G401.6 (cell line): ENCODE results near the gene ARPC2.
"Not testable (repeated sequence)": the region's sequence is repeated elsewhere in the genome, so short reads cannot be mapped to it uniquely, and the experiment has no call there.

Source experiments
- FAIRE-seq: peaks from 2 replicates; lab custom pipeline; 2012; peaks lifted over from hg19 to GRCh38; lab: Jason Lieb, UNC

The ARPC2 gene

GRCh38 chr2:218271487-218271797 is 54.5 kb downstream of the ARPC2 start:
- no peak for FAIRE-seq

- no peak for FAIRE-seq
Observed at GRCh38 chr2:218271865-218272530, 55.0 kb downstream of the ARPC2 start.

GRCh38 chr2:218272531-218273212 is 55.7 kb downstream of the ARPC2 start:
- FAIRE-seq: peak; percentile 76

GRCh38 chr2:218273214-218273907 is 56.4 kb downstream of the ARPC2 start:
- not testable (repeated sequence) for FAIRE-seq

- FAIRE-seq: no peak
Observed at GRCh38 chr2:218273908-218274249, 56.9 kb downstream of the ARPC2 start.

- FAIRE-seq: no peak
Observed at GRCh38 chr2:218274586-218274985, 57.6 kb downstream of the ARPC2 start.

GRCh38 chr2:218275371-218276072 is 58.5 kb downstream of the ARPC2 start:
- no peak for FAIRE-seq

- FAIRE-seq: no peak
Observed at GRCh38 chr2:218276986-218277755, 60.2 kb downstream of the ARPC2 start.

- FAIRE-seq: no peak
Observed at GRCh38 chr2:218277921-218278320, 60.9 kb downstream of the ARPC2 start.

DNA sequence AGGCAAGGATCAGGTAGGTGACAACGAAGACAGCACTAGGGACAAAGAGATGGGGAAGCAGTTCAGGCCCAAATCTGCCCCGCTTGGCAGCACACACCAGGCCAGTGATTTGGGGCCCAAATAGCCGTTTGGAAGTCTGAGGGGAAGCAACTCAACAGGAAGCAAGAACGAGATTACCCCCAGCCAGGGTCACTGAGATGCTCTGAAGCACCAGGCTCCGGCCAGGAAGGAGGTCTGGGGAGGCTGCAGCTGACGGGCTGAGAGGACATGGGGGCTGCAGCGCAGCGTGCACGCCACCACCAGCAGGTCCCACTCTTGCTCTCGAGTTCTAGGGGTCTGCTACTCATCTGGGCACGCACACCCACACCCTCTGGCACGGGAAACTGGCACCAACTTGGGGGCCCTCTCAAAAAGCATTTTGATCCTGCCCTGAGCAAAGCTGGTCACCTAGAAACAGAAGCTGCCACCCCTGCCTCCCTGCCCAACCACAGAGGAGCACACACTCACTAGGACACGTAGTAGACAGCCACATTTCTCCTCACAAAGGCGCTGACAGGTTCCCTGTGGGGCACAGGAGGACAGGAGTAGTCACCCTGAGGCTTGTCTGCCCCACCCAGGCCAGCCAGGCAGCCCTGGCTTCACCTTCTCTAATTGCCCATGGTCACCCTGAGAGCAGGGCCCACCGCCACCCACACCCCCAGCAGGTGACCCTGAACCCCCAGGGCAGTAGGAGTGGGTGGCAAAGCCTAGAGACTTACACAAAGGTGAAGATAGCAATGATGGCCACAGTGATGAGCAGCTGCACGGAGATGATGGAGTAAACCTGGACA is 61.8 kb downstream of the ARPC2 start:
- FAIRE-seq: no peak

DNA sequence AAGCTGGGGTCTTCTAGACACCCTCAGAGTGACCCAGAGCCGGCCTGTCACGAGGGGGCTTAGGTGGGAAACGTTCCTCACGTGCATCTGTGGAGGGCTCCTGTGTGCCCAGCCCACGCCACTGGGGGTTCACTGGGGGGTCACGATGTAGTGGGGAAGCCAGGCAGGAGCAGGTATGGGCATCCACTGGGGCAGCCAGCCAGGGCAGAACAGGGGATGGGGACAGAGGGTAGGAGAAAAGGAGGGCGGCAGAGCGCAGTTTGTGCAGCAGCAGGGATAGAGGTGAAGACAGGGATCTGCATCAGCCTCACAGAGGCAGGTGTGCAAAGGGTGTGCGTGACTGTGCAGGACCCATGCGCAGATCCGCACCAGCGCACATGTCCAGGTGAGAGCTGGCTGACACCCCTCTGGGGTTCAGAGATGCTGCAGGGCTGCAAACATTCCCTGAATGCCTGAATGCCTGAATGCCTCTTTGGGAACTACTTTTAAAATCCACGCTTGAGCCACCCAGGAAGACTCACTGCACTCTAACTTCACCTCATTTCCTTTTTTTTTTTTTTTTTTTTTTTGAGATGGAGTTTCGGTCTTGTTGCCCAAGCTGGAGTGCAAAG is 63.4 kb downstream of the ARPC2 start:
- no peak for FAIRE-seq

DNA sequence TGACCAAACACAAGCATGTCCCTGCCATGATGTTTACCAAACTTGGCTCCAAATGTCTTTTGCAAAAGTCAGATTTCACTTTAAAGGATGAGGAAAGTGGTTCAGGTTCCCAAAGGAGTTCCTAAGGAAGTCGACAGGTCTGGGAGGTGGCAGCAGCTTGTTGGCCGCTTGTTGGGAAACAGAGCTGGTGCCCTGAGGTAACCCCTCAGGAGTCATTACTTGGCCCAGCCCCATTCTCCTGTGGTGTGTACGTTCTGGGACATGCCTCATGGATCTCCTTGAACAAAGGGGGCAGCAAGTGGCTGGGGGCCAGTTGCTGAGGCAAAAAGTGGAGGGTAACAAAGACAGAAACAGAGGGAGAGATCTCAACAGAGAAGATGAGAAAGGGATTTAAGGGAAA is 64.5 kb downstream of the ARPC2 start:
- FAIRE-seq: no peak

GRCh38 chr2:218282173-218282991 is 65.4 kb downstream of the ARPC2 start:
- no peak for FAIRE-seq

- FAIRE-seq: no peak
Observed at GRCh38 chr2:218284106-218284811, 67.3 kb downstream of the ARPC2 start.

GRCh38 chr2:218285604-218286003 is 68.6 kb downstream of the ARPC2 start:
- FAIRE-seq: no peak

DNA sequence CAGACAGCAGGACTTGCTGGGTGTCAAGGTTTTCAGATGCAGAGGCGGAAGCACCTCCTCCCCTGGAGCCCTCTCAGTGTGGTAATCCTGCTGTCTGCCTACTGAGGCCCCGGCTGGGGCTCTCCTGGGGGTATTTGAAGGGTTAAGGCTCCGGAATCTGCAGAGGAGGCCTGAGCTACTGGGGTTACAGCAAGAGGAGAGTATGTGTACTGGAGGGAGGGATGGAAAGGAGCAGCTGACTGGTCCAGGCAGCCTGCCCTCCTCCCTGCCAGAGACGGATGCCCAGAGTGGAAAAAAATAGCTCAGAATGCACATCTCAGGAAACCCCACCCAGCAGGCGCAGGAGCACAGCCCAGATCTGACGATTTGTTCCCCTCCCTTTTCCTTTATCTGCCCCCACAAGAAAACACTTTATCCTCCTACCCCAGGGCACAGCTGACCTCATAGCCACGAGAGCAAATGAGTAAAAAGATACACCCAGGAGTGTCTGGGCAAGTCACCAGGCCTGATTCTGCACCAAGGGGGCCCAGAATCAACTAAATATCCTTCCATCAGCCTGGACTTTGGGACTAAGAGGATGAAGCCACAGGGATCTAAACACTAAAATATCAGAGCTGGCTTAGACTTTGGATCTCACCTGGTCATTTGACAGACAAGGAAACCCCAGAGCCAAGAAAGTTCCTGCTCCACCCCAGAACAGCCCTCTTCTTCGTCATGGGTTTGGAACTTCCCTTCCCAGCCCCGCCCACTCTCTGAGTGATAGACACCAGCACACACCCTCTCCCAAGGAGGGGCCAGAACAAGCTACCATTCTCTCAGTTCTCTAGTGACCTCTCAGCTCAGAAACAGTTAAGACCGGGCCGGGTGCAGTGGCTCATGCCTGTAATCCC is 69.8 kb downstream of the ARPC2 start:
- FAIRE-seq: peak; percentile 89

- FAIRE-seq: no peak
Observed at GRCh38 chr2:218289639-218290315, 72.8 kb downstream of the ARPC2 start.
